Measurements from ENCODE around the gene MVK.

GRCh38 chr12:109609342-109609741, 35.7 kb downstream of the MVK start:
- TF ChIP-seq CTCF (IDR thresholded peaks at IDR 0.05) (no peak), POLR2A (IDR thresholded peaks at IDR 0.05) (no peak)

Measured in thyroid gland (tissue), 4 donors.